Mesothelial cell of epicardium (in vitro differentiated cells): ENCODE data around the gene MROH7. TPM values are rescaled to one million over a fixed set of nuclear protein-coding genes. Genes with fewer than 3 reads are reported as not detected.

Source experiments
- DNase-seq, 2 experiments: peaks; one replicate each; pipeline ENCODE4 v3.0.0; 2021; ENCODE audit warnings: low spot score in 2 of 2; ENCODE audit not compliant: unreplicated experiment in 2 of 2
- H3K27ac Mint-ChIP-seq: 2 replicates; pipeline ENCODE4 v1.8.0; 2021; ENCODE audit warnings: mixed read lengths
- H3K27me3 Mint-ChIP-seq: 2 replicates; pipeline ENCODE4 v1.8.0; 2021; ENCODE audit warnings: low read depth, mixed read lengths
- H3K36me3 Mint-ChIP-seq: 2 replicates; pipeline ENCODE4 v1.8.0; 2021; ENCODE audit warnings: mixed read lengths
- H3K4me1 Mint-ChIP-seq: 2 replicates; pipeline ENCODE4 v1.8.0; 2021; ENCODE audit warnings: mixed read lengths
- H3K4me3 Mint-ChIP-seq: 2 replicates; pipeline ENCODE4 v1.8.0; 2021; ENCODE audit warnings: mild to moderate bottlenecking, moderate library complexity, mixed read lengths
- H3K9me3 Mint-ChIP-seq: 2 replicates; pipeline ENCODE4 v1.8.0; 2021; ENCODE audit warnings: mixed read lengths
- total RNA-seq: library from RNA; stranded (reverse); gene quantifications from 3 replicates; pipeline ENCODE4 v1.2.1, GENCODE V29; 2021
- TF ChIP-seq, protein P1 (sequence below): fragments of 200-600 bp; sonication (generic); IDR thresholded peaks from one replicate; pipeline ENCODE4 v1.5.0; 2021; ENCODE audit warnings: antibody characterized with exemption; ENCODE audit not compliant: unreplicated experiment

The MROH7 gene
- total RNA-seq, 1 donor from 2014 or later = 4.3 TPM

DNA sequence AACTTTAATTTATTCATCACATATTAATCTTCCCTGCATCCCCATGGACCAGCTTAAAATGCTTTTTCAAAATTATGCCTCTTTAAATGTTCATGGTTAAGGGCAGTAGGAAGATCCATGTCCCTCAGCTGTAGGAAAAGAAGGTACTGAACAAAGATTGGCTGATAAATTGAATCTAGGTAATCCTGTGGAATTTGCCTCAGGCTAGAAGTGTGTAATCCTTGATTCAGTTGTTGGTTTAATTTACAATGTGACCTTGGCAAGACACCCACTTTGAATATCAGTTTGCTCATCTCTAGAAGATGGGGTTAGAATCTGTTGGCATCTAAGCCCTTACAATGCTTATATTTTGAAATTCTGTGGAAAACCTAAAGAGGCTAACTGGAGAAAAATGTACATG, 80.1 kb downstream of the MROH7 start:
- Mint-ChIP-seq H3K27ac (no peak overlapping the region), H3K36me3 (peaks cover 64% of the 10 kb centered on the region), H3K9me3 (peaks cover 34% of the 10 kb centered on the region), H3K4me1 (peaks cover 5% of the 10 kb centered on the region), H3K4me3 (no peak overlapping the region), H3K27me3 (no peaks in the 10 kb centered on the region)
- TF ChIP-seq, protein P1, sequence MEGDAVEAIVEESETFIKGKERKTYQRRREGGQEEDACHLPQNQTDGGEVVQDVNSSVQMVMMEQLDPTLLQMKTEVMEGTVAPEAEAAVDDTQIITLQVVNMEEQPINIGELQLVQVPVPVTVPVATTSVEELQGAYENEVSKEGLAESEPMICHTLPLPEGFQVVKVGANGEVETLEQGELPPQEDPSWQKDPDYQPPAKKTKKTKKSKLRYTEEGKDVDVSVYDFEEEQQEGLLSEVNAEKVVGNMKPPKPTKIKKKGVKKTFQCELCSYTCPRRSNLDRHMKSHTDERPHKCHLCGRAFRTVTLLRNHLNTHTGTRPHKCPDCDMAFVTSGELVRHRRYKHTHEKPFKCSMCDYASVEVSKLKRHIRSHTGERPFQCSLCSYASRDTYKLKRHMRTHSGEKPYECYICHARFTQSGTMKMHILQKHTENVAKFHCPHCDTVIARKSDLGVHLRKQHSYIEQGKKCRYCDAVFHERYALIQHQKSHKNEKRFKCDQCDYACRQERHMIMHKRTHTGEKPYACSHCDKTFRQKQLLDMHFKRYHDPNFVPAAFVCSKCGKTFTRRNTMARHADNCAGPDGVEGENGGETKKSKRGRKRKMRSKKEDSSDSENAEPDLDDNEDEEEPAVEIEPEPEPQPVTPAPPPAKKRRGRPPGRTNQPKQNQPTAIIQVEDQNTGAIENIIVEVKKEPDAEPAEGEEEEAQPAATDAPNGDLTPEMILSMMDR = no peak
- no peak for DNase-seq

DNA sequence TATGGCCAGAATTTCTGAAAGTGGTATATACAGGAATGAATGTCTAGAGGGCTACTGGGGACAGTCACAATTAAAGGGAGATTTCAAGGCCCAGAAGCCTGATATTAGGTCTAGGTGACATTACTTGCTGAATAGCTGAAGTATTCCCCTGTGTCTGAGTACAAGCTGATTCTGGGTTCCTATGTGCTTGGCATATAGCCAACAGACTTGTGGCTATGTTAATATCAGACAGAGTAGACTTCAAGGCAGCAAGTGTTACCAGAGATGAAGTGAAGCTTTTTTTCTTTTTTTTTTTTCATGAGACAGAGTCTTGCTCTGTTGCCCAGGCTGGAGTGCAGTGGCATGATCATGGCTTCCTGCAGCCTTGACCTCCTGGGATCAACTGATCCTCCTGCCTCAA, 82.4 kb downstream of the MROH7 start:
- Mint-ChIP-seq H3K4me1 (no peaks in the 10 kb centered on the region), H3K27ac (no peak overlapping the region), H3K9me3 (peaks cover 40% of the 10 kb centered on the region), H3K36me3 (peaks cover 74% of the 10 kb centered on the region), H3K4me3 (no peak overlapping the region), H3K27me3 (no peaks in the 10 kb centered on the region)
- no peak for DNase-seq
- TF ChIP-seq, protein P1 = no peak

DNA sequence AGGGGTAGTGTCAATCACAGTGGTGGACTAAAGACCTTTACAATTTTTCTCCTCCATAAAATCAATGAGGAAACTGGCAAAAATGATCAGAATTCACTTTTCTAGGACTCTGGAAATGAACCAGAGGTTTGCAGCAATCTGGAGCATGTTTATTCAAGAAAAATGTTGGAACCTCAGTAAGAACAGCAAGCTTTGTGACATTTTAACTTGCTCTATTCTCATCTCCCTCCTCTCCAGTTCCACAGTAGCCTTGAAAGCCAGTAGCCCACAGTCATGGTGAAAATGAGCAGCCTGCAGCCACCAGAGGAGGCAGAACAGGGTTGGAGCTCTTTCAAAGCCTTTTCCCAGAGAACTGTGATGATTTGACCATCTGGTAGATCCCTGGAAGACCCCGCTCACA, 83.2 kb downstream of the MROH7 start:
- H3K36me3 Mint-ChIP-seq = peaks cover 75% of the 10 kb centered on the region
- no peak overlapping the region for H3K27ac Mint-ChIP-seq
- H3K4me3 Mint-ChIP-seq = no peak overlapping the region
- TF ChIP-seq, protein P1 = no peak
- DNase-seq = no peak
- H3K4me1 Mint-ChIP-seq = no peaks in the 10 kb centered on the region
- peaks cover 40% of the 10 kb centered on the region for H3K9me3 Mint-ChIP-seq
- H3K27me3 Mint-ChIP-seq = no peaks in the 10 kb centered on the region

GRCh38 chr1:54728027-54728426, 86.4 kb downstream of the MROH7 start:
- Mint-ChIP-seq H3K4me1 (no peaks in the 10 kb centered on the region), H3K27me3 (no peaks in the 10 kb centered on the region), H3K36me3 (peaks cover 68% of the 10 kb centered on the region), H3K27ac (no peak overlapping the region), H3K9me3 (peaks cover 39% of the 10 kb centered on the region), H3K4me3 (no peak overlapping the region)
- no peak for DNase-seq
- TF ChIP-seq, protein P1 = no peak

GRCh38 chr1:54736685-54737084, 95.1 kb downstream of the MROH7 start:
- Mint-ChIP-seq H3K36me3 (peaks cover 46% of the 10 kb centered on the region), H3K9me3 (peaks cover 4% of the 10 kb centered on the region), H3K27me3 (no peaks in the 10 kb centered on the region), H3K4me3 (no peak overlapping the region), H3K4me1 (no peaks in the 10 kb centered on the region), H3K27ac (no peak overlapping the region)
- no peak for DNase-seq
- TF ChIP-seq, protein P1 = no peak

- no peak for DNase-seq
- H3K4me3 Mint-ChIP-seq = no peak overlapping the region
Measured at GRCh38 chr1:54738244-54738643, 96.7 kb downstream of the MROH7 start.

More at GRCh38 chr1:54738244-54738643, 96.7 kb downstream of the MROH7 start:
- Mint-ChIP-seq H3K27me3 (no peaks in the 10 kb centered on the region), H3K36me3 (peaks cover 50% of the 10 kb centered on the region), H3K4me1 (no peaks in the 10 kb centered on the region), H3K9me3 (peaks cover 4% of the 10 kb centered on the region), H3K27ac (no peak overlapping the region)
- TF ChIP-seq, protein P1 = no peak
